GM18520 (cell line): Measurements from ENCODE around the gene BRMS1.
A peak's percentile ranks its signal among the peaks of the same experiment; 100 is the strongest.
"Not testable (repeated sequence)": the region's sequence is repeated elsewhere in the genome, so short reads cannot be mapped to it uniquely, and the experiment has no call there.

Source experiments
- ATAC-seq: cut with Tn5 transposase; IDR thresholded peaks from one replicate; pipeline ENCODE4 v1.9.1; 2021; ENCODE audit not compliant: unreplicated experiment

BRMS1 gene

DNA sequence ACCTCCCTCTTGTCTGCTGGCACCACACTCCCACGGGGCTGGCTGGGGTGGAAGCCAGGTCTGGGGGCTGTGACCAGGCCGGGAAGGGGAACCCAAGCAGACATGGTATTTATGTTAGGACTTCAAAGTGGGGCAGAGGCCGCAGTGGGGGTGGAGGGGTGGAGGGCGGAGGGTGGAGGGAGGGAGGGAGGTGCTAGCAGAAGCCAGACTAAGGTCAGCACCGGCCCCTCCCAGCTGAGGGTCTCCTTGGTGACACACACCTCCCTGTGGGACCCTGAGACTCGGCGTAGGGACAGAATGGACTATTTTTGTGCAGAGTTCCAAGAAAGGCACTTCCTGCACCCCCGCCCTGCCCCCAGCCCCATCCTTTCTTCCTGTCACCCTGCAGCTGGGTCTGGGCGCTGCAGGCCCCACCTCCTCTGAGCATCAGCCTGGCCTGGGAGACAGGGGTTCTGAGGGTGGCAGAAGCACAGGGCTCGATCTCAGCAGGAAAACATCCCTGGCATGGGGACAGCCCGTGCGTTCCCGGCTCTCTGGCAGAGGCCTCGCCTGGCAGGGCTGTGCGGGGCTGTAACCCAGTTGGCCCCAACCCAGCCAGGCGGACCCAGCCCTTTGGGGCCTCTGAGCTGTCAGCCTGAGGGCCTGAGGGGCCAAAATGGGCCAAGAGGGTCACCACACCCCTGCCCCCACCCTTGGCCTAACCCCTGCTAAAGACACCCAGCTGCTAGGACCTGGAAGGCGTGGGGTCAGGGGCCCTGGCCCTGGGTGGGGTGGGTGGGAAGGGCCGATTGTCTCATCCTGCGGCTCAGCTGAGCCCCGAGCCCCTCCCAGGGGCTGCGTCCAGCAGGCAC lies 18.4 kb downstream of the BRMS1 start:
- ATAC-seq: no peak

DNA sequence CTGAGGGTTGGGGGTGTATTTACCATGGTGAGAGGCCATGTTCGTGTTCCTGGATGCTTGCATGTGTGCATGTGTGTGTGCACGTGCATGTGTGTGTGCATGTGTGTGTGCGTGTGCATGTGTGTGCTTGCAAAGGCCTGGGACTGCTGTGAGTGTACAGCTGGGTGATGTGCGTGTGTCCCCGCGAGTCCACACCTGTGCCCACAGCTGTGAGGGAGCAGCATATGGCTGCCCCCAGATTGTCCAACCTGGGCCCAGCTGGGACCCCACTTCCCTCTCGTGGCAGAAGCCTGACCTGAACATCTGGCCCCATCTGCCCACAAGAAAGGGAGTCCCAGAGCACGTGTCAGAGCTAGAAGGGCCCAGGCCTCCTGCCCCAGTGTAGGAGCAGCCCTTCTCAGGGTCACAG lies 19.6 kb downstream of the BRMS1 start:
- no peak for ATAC-seq

DNA sequence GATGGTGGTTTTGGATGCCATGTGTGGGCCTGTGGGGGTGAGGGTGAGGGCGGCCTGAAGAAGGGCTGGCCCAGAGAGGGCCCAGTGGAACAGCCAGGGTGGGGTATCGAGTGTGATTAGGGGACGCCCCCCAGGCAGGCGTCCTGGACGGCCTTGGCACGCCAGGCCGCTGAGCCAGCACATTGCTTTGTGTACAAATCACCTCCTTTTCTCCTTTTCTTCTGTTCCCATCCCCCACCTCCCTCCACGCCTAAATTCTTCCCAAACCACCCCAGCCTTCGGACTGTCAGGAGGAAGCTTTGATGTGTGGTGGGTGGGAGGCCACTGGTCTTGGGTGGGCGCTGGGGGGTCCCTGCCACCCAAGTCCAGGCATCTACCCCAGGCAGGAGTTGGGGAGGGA lies 20.2 kb downstream of the BRMS1 start:
- no peak for ATAC-seq

DNA sequence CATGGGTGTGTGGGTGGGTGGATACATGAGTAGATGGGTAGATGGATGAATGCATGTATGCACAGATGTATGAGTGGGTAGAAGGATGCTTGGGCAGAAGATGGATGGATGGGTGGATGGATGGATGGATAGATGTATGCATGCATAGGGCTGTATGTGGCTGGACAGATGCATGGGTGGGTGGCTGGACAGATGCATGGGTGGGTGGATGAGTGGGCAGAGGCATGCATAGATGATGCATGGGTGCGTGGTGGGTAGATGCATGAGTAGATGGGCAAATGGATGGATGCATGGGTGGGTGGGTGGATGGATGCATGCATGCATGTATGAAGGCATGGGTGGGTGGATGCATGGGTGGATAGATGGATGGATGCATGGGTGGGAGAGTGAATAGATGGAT lies 21.2 kb downstream of the BRMS1 start:
- ATAC-seq: no peak

DNA sequence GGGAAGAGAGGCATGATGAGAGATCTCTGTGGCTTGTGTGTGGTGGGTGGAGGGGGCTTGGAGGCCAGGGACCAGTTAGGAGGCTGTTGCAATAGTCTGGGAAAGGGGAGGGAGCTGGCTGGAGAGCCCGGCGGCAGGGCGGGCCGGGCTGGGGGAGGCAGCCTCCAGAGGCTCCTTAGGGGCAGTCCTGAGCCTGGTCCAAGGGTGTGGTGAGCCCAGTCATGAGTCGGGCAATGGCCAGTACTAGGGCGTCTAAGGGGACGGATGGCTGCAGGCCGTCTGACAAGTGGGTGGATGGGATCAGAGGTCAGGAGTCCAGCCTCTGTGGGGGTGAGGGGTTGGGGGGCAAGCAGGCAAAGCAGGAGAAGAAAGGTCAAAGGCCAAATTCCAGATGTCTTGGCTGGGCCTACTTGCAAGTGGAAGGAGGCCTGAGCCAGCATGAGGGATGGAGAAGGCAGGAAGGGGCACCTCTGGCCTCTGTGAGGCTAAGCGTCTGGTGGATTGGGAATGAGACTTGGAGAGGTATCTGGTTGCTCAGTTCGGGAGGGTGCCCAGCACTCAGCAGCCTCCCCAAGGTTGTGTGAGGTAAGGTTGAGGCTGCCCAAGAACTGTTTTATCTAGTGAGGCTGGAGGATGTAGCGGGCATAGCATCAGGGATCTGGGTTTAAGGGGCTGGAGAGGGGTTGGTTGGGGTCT lies 22.0 kb downstream of the BRMS1 start:
- no peak for ATAC-seq

DNA sequence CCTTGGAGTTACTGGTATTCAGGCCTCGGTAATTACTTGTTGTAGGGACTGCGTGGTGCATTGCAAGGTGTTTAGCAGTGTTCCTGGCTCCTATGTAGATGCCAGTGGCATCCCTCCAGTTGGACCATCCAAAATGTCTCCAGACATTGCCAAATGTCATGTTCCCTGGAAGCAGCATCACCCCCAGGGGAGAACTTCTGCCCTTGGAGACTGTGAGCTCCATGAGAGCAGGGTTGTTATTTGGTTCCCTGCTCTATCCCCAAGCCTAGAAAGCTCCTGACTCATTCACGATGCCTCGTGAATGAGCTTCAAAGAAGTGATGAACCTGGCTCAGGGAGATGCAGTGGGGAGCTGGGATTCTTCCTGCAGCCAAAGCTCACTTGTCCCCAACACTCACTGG lies 23.3 kb downstream of the BRMS1 start:
- no peak for ATAC-seq

DNA sequence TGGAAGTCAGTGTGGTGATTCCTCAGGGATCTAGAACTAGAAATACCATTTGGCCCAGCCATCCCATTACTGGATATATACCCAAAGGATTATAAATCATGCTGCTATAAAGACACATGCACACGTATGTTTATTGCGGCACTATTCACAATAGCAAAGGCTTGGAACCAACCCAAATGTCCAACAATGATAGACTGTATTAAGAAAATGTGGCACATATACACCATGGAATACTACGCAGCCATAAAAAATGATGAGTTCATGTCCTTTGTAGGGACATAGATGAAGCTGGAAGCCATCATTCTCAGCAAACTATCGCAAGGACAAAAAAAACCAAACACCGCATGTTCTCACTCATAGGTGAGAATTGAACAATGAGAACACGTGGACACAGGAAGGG lies 24.2 kb downstream of the BRMS1 start:
- ATAC-seq: not testable (repeated sequence)

DNA sequence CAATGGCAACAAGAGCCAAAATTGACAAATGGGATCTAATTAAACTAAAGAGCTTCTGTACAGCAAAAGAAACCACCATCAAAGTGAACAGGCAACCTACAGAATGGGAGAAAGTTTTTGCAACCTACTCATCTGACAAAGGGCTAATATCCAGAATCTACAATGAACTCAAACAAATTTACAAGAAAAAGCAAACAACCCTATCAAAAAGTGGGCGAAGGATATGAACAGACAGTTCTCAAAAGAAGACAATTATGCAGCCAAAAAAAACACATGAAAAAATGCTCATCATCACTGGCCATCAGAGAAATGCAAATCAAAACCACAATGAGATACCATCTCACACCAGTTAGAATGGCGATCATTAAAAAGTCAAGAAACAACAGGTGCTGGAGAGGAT lies 24.6 kb downstream of the BRMS1 start:
- not testable (repeated sequence) for ATAC-seq

DNA sequence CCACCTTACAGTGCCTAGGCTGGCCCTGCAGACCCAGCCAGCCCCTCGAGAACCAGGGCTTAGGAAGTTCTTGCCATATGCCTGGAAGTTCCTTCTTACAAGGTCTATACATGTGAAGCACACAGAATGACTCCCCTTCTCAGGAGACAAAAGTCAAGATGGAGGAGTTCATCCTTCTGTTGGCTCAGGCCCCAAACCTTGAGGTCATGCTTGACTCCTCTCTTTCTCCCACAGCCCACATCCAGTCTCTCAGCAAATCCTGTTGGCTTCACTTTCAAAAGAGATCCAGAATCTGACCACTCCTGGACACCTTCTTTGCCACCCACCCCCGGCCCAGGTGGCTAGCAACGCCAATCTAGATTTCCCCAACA lies 26.3 kb downstream of the BRMS1 start:
- no peak for ATAC-seq

DNA sequence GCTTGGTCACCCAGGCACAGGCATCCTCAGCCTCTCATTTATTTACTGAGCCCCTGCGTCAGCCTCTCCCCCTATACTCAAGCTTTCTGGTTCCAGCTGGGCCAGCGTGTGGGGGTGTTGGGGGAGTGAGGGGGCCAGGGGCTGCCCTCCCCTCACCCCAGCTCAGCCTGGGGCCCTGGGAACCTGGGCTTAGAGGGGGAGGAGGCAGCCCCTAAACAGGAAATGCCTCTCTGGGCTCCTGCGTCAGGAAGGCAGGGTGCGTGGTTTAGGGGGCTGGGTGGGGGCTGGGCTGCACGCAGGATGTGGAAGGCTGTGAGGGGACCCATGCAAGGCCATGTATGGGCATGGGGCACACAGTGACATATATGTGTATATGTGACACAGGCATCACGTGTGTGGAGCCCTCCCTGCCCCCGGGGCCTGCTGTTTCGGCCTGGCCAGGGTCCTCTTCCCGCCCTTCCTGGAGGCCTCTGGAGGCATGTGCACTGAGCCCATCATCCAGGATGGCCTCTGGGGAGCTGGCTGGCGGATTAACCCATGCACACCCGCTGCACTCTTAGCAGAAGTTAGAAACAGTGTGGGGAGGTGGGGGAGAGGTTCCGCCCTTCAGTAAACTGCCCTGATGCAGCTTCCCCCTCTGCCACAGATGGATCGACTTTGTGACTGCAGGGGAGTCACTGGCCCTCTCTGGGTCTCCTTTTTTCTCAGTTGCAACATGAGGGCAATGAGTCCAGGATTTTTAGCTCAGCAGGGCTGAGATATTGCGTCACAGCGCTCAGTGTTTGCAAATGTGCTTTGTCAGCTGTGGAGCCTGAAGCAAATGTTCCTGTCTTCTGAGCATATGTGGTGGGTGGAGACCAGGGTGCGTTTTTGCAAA lies 26.9 kb downstream of the BRMS1 start:
- no peak for ATAC-seq

DNA sequence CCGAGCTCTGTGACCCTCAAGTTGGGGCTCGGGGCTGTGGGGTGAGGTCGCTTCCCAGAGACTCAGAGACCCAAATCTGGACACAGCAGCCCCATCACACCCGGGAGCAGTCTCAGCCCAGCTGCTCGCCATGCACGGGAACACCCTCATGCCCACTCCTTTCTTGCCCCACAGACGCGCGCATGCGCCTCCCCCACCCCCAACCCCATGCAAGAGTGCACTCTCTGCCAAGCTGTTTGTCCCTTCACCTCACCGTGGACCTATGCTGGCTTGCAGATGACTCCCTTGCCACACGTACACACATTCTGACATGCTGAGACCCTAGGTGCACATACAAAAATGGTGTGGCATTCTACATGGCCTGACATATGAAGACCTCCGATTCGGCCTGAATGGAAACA lies 27.6 kb downstream of the BRMS1 start:
- ATAC-seq: no peak

DNA sequence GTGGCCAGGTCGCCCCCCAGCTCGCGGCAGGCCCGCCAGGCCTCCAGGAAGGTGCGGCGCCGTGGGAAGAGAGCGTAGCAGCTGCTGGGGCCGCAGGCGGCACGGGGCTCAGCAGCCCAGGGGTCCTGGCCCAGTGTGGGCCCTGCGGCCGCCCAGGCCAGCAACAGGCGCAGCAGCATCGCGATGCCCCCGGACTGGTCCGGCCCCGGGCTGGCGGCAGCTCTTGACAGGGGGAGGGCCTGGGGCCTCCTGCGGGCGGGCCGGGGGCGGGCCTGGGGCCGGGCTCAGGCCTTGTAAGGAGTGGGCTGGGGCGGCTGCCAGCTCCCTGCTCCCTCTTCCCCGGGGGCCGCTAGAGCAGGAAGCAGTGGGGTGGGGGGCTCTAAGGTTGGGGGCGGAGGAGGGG lies 28.1 kb downstream of the BRMS1 start, which contains the start of gene CD248:
Gene CD248, minus strand, starts transcription at position 196 of the 403 bp plus-strand sequence. Its CDS starts 17 bp downstream, at position 179.
- ATAC-seq: no peak

DNA sequence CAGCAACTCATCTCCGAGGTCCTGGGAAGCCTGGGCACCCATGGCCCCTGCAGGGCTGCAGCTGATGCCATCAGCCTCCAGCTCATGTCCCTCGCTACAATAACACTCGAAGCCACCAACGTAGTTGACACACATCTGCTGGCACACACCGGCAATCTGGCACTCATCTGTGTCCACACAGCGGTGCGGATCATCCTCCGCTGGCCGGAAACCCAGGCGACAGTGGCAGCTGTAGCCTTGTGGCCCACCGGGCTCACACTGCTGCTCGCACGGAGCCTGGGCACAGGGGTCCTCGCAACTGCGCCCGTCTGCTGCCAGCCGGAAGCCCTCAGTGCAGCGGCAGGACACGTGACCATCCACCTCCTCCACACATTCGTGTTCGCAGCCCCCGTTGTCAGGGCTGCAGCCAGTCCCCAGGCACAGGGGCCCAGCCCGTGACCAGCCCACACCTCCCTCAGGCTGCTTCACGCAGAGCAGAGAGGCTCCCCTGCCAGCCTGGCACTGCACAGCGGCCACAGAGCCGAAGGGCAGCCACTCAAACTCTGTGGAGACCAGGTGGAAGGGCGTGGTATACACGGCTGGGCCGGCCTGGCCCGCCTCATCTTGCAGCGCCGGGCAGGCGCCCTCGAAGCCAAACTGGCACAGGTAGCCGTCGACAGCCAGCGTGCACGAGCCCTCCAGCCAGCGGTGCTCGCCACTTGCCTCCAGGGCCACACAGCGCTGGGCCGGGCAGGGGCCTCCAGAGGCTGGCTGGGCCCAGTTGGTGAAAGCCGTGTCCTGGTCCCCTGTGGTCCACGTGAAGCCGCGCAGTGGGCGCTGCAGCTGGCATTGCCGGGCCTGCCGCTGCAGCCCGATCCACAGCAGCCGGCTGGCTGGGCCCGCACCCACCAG lies 28.7 kb downstream of the BRMS1 start:
- no peak for ATAC-seq

DNA sequence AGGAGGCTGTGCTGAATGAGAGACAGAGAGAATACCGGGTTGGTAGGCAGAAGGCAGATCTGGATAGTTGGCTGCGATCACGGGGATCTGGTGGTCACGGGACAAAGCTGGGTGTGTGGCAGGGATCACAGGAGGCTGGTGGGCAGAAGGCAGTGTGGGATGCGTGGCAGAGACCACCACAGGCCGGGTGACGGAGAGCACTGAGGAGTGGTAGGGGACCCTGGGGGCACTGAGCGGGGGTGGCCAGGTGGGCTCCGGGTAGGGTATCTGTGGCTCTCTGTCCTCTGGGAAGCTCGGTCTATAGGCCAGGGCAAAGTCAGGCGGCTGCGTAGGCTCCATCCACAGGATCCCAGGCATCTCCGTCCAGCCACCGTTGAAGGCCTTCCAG lies 29.4 kb downstream of the BRMS1 start:
- ATAC-seq: no peak

DNA sequence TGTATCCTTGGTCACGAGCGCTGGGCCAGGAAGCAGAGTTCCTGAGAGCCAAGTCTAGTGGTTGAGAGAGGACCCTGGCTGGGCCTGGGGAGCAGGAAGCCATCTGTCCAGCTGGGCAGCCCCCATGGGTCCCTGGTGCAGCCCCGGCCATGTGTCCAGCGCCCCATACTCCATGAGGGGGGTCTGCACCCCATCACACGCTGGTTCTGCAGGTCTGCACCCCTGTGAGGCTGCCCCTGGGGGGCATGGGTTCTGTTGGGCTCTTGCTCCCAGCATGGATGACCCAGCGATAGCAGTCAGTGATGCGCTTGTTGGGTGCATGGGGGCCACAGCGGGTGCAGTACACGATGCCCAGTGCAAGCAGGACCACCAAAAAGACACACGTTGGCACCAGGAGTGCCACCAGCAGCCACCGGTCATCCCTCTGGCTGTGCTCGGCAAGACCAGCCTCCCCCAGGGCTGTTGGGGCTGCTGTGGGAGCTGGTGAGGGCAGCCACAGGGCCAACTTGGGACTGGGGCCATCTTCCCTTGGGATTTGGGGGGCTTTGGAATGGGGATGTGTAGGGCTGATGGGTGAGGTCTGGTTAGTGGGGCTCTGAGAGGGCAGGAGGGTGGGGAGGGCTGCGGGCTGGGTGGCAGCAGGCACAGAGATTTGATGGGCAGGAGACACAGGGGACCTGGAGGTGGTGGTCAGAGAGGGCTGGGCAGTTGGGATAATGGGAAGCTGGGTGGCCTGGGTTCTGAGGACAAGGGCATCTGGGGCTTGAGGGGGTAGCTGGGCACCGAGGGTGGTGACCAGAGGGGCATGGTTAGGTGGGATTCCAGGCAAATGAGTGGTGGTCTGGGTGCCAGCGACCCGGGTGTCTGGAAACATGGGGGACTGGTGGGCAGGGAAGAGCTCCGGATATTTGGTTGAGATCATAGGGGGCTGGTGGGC lies 30.1 kb downstream of the BRMS1 start:
- no peak for ATAC-seq

DNA sequence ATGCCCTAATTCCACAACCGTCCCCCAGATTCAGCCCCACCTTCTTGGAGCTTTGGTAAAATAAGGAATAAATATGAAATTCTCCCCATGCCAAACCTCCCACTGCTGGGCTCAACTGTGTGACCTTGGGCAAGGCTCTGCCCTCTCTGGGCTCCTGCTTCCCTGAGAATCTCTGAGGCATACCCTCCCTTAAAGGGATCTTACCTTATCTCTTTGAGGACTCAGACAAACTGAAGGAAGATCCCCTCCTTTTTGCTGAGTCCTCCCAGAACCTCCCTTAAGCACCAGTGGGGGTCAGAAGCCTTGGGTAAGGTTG lies 30.8 kb downstream of the BRMS1 start:
- ATAC-seq: no peak

DNA sequence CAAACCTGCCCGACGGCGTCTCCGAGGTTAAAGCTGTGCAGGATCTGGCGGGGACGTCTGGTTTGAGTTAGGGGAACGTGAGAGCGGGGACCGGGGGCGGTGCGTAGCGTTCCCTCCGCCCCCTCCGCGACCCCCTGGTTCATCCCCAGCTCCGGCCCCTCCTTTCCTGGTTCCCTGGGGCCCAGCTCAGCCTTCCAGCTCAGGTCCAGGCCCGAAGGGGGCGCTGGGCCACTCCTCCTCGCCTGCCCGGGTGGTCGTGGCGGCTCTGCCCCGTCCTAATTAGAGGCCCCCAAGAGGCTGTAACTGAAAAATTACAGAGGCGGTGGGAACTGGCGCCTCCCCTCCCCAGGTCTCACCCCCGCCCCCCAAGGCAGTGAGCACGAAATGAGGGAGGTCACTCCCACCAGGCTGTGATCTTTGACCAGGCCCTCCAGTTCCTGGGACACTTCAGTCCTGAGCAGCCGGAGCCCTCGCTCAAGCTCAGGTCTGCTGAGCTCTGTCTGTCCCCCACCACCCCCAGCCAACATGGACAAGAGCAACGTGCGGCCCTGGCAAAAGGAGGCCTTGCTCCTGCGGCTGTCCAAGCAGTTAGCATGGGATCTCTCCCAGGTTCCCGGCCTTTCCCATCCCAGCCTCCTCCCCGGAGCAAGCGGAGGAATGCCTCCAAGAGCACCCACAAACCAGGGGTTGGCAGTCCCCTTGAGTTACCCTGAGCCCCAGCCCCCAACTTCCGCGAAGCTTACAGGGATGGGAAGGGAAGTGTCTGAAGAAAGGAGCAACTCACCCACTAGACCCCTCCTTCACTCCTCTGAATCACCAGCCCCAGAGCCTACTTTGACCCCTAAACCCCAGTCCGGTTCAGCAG lies 31.4 kb downstream of the BRMS1 start:
- ATAC-seq: no peak

DNA sequence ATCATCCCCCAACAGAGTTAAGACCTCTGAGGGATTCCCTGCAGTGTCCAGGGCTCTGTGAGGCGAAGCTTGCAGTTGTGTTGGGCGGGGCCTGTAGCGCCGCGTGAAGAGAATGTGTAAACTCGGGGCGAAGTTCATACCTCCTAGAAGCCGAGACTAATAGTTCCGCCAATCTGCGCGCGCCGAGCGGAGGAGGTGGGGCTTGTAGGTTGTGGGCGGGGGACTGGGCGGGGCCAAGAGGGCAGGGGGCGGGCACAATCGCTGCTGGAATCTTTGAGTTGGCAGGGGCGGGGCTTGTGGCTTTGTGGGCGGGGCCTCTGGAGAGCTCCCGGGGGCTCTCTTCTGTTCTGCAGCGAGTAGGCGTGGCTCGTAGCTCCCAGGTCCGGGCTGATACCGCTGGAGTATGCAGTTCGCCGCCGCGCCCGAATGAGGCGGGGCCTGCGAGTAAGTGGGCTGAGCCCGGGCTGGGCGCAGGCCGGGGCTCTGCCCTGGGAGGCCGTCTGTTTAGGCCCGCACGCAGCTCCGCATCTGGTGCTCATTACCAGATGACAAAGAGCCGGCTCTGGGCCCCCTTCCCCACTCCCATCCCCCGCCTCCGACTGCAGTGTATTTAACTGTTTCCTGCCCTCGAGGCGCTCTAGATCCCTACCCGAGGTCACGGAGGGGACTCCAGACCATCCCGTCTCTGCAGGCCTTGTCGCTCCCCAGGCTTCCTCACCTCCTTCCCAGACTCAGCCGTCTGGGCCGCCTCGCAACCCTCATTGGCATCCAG lies 32.2 kb downstream of the BRMS1 start:
- ATAC-seq: peak; percentile 27
